ENCODE data around the gene PARD6G. TPM values are rescaled to one million over a fixed set of nuclear protein-coding genes. Genes with fewer than 3 reads are reported as not detected.
A peak's percentile ranks its signal among the peaks of the same experiment; 100 is the strongest.
"Not testable (repeated sequence)": the region's sequence is repeated elsewhere in the genome, so short reads cannot be mapped to it uniquely, and the experiment has no call there.

The PARD6G gene, protein sequence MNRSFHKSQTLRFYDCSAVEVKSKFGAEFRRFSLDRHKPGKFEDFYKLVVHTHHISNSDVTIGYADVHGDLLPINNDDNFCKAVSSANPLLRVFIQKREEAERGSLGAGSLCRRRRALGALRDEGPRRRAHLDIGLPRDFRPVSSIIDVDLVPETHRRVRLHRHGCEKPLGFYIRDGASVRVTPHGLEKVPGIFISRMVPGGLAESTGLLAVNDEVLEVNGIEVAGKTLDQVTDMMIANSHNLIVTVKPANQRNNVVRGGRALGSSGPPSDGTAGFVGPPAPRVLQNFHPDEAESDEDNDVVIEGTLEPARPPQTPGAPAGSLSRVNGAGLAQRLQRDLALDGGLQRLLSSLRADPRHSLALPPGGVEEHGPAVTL
- total RNA-seq: 10 to 100 TPM; 11.8 to 20.3 TPM
- 10 to 100 TPM; 17.6 to 18.9 TPM for polyA plus RNA-seq (ENCODE audit: insufficient read length in 2 of 2)
- long read RNA-seq, donor 1: 0 reads
- long read RNA-seq, donor 2, partial matches to known transcripts: 0 of 4 reads
- long read RNA-seq, donor 2, other reads (novel, unspliced or antisense): 0 of 4 reads
- long read RNA-seq, donor 3, partial matches to known transcripts: 0 of 1 reads
- long read RNA-seq, donor 3, other reads (novel, unspliced or antisense): 0 of 1 reads
- long read RNA-seq, donor 4, partial matches to known transcripts: 0 of 2 reads
- long read RNA-seq, donor 4, other reads (novel, unspliced or antisense): 0 of 2 reads

DNA sequence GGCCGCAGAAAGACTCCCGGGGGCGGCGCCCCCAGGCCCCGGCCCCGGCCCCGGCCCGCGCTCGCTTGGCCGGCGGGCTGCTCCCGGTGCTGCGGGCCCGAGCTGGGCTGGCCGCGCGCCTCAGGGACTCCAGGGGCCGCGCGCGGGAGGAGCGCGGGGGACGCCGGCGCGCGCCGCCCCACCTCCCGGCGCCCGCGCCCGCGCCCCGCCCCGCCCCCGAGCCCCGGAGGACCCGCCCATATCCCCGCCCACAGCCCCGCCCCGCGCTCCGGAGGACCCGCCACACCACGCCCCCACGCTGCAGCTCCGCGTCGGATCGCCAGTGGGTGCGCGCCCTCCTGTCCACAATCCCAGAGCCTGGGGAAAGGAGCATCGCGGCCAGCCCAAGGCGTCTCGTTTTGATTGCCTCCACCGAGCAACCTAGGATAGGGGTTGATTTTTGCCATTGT is at the start of gene PARD6G:
Gene PARD6G, minus strand, starts transcription at position 122 of the 449 bp plus-strand sequence. CDS start 166 bp downstream, outside the sequence.
- 0% methylated on average over 60 of the region's 60 CpGs for WGBS (ENCODE audit: insufficient coverage)
- H3K4me3 ChIP-seq (ENCODE audit: low read depth, low read length): peak within 1 kb of the TSS; percentile 72
- H3K27ac ChIP-seq (ENCODE audit: low read depth, low read length): peak within 1 kb of the TSS; percentile 65
- no peaks in the 10 kb centered on the region for H3K27me3 ChIP-seq (ENCODE audit: control insufficient read depth, insufficient read depth, low read length)
- no peaks in the 10 kb centered on the region for H3K9me3 ChIP-seq (ENCODE audit: control insufficient read depth, insufficient read depth, low read length)
- H3K36me3 ChIP-seq (ENCODE audit: control insufficient read depth, insufficient read depth, low read length): no peaks in the 10 kb centered on the region
- peaks cover 13% of the 10 kb centered on the region for H3K4me1 ChIP-seq (ENCODE audit: control insufficient read depth, insufficient read depth, low read length)
- peak in 5 of 6 donors; percentile 66 to 93 (median 74) for DNase-seq (ENCODE audit: low read depth in 4 of 6, low spot score in 6 of 6)

DNA sequence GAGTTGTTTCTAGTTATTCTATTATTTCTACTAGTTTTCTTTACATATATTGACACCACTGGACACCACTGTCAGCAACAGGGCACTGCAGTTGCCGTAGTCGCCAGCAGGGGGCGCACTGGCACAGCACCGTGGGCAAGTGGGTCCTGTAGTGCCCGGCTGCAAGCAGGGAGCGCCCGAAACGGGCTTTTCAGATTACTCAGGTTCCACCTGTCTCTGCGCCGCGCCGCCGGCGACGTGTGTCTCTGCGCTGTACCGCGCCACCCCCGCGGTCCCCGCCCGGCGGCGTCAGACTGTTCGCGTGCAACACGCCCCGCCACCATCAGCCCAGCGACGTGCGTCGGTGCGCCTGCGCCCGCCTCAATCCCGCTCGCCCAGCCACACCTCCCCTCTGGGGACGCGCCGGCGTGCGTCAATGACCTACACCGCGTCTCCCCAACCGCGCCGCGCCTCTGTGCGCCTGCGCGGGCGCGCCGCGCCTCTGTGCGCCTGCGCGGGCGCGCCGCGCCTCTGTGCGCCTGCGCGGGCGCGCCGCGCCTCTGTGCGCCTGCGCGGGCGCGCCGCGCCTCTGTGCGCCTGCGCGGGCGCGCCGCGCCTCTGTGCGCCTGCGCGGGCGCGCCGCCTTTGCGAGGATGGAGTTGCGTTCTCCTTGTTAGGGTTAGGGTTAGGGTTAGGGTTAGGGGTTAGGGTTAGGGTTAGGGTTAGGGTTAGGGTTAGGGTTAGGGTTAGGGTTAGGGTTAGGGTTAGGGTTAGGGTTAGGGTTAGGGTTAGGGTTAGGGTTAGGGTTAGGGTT is 15.1 kb upstream of the PARD6G start:
- not testable (repeated sequence) for H3K9me3 ChIP-seq (ENCODE audit: control insufficient read depth, insufficient read depth, low read length); H3K27me3 ChIP-seq (ENCODE audit: control insufficient read depth, insufficient read depth, low read length); H3K4me3 ChIP-seq (ENCODE audit: low read depth, low read length); H3K4me1 ChIP-seq (ENCODE audit: control insufficient read depth, insufficient read depth, low read length); H3K36me3 ChIP-seq (ENCODE audit: control insufficient read depth, insufficient read depth, low read length); H3K27ac ChIP-seq (ENCODE audit: low read depth, low read length); DNase-seq (ENCODE audit: low read depth in 4 of 6, low spot score in 6 of 6)
- 74% methylated on average over 54 of the region's 91 CpGs for WGBS (ENCODE audit: insufficient coverage)

DNA sequence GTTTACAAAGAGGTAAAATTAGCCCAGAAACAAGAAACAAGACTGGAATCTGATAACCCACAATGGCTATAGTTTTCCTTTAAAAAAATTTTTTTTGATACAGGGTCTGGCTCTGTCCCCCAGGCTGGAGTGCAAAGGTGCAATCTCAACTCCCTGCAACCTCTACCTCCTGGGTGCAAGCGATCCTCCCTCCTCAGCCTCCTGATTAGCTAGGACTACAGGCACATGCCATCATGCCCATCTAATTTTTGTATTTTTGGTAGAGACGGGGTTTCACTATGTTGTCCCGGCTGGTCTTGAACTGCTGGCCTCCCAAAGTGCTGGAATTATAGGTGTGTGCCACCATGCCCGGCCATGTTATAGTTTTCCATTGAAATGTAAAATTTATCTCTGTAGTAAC is 12.3 kb upstream of the PARD6G start:
- Histone ChIP-seq H3K4me1 (ENCODE audit: control insufficient read depth, insufficient read depth, low read length) (no peaks in the 10 kb centered on the region), H3K4me3 (ENCODE audit: low read depth, low read length) (no peak overlapping the region), H3K27ac (ENCODE audit: low read depth, low read length) (no peak overlapping the region), H3K9me3 (ENCODE audit: control insufficient read depth, insufficient read depth, low read length) (no peaks in the 10 kb centered on the region), H3K27me3 (ENCODE audit: control insufficient read depth, insufficient read depth, low read length) (no peaks in the 10 kb centered on the region), H3K36me3 (ENCODE audit: control insufficient read depth, insufficient read depth, low read length) (no peaks in the 10 kb centered on the region)
- WGBS (ENCODE audit: insufficient coverage): no CpG with 5 or more reads among the region's 4 CpGs
- no peak for DNase-seq (ENCODE audit: low read depth in 4 of 6, low spot score in 6 of 6)

DNA sequence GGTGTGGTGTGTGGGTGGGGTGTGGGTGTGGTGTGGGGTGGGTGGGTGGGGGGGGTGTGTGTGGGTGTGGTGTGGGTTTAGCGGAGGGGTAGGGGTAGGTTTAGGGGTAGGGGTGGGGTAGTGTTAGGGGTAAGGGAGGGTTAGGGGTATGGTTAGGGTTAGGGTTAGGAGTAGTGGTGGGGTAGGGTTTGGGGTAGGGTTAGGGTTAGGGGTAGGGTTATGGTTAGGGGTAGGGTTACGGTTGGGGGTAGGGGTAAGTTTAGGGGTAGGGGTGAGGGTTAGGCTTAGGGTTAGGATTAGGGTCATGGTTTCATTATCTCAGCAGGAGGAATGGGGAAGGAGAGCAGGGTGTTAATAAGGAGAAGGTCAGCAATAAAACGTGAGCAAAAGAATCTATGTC is 11.3 kb upstream of the PARD6G start:
- no peak overlapping the region for H3K27ac ChIP-seq (ENCODE audit: low read depth, low read length)
- no peaks in the 10 kb centered on the region for H3K4me1 ChIP-seq (ENCODE audit: control insufficient read depth, insufficient read depth, low read length)
- no peak overlapping the region for H3K4me3 ChIP-seq (ENCODE audit: low read depth, low read length)
- no peaks in the 10 kb centered on the region for H3K27me3 ChIP-seq (ENCODE audit: control insufficient read depth, insufficient read depth, low read length)
- DNase-seq (ENCODE audit: low read depth in 4 of 6, low spot score in 6 of 6): no peak
- H3K9me3 ChIP-seq (ENCODE audit: control insufficient read depth, insufficient read depth, low read length): no peaks in the 10 kb centered on the region
- no peaks in the 10 kb centered on the region for H3K36me3 ChIP-seq (ENCODE audit: control insufficient read depth, insufficient read depth, low read length)
- no CpG with 5 or more reads among the region's 3 CpGs for WGBS (ENCODE audit: insufficient coverage)

DNA sequence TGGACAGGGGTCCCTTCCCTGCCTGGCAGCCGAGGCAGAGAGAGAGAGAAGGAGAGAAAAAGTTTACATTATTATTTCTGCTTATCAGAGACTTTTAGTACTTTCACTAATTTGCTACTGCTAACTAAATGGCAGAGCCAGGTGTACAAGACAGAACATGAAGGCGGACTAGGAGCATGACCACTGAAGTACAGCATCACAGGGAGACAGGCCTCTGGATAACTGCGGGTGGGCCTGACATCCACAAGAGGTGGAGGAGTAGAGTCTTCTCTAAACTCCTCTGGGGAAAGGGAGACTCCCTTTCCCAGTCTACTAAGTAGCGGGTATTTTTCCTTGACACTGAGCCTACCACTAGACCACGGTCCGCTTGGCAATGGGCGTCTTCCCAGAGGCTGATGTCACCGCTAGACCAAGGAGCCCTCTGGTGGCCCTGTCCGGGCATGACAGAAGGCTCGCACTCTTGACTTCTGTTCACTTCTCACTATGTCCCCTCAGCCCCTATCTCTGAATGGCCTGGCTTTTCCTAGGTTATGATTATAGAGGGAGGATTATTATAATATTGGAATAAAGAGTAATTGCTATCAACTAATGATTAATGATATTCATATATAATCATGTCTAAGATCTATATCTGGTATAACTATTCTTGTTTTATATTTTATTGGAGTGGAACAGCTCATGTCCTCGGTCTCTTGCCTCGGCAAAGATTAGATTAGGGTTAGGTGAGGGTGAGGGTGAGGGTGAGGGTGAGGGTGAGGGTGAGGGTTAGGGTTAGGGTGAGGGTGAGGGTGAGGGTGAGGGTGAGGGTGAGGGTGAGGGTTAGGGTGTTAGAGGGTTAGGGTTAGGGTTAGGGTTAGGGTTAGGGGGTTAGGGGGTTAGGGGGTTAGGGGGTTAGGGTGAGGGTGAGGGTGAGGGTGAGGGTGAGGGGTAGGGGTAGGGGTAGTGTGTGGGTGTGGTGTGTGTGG is 10.5 kb upstream of the PARD6G start:
- DNase-seq (ENCODE audit: low read depth in 4 of 6, low spot score in 6 of 6): peak in 2 of 6 donors; percentile 67 to 75
- not testable (repeated sequence) for H3K9me3 ChIP-seq (ENCODE audit: control insufficient read depth, insufficient read depth, low read length); H3K36me3 ChIP-seq (ENCODE audit: control insufficient read depth, insufficient read depth, low read length); H3K27me3 ChIP-seq (ENCODE audit: control insufficient read depth, insufficient read depth, low read length); H3K27ac ChIP-seq (ENCODE audit: low read depth, low read length); H3K4me1 ChIP-seq (ENCODE audit: control insufficient read depth, insufficient read depth, low read length); H3K4me3 ChIP-seq (ENCODE audit: low read depth, low read length)
- WGBS (ENCODE audit: insufficient coverage): 28% methylated on average over 3 of the region's 12 CpGs

DNA sequence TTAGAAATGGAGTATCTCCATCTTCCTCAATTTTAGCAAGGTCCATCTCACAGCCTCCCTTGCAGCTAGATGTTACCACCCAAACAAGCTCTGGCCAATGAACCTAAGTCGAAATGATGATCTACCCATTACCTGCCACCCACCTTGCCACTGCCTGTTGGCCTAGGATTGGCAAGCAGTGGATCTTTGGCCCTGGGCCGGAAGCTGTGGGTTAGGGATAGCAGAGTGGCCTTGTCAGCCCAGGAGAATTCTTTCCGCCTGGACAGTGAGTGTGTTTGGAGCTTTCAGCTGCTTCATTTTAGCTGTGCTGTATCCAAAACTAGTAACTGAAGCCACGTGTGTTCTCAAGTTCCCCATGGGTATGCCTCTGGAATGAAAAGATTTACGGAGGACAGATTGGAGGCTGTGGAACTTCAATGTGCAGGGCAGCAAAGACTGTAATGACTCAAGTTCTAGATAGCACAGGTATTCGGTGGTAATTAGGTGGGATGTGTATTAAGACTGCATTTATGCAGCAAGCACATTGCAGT is 7.7 kb upstream of the PARD6G start:
- H3K27ac ChIP-seq (ENCODE audit: low read depth, low read length): no peak overlapping the region
- H3K36me3 ChIP-seq (ENCODE audit: control insufficient read depth, insufficient read depth, low read length): no peaks in the 10 kb centered on the region
- H3K4me1 ChIP-seq (ENCODE audit: control insufficient read depth, insufficient read depth, low read length): no peaks in the 10 kb centered on the region
- H3K27me3 ChIP-seq (ENCODE audit: control insufficient read depth, insufficient read depth, low read length): no peaks in the 10 kb centered on the region
- no peak overlapping the region for H3K4me3 ChIP-seq (ENCODE audit: low read depth, low read length)
- WGBS (ENCODE audit: insufficient coverage): 75% methylated on average over 5 of the region's 6 CpGs
- DNase-seq (ENCODE audit: low read depth in 4 of 6, low spot score in 6 of 6): no peak
- H3K9me3 ChIP-seq (ENCODE audit: control insufficient read depth, insufficient read depth, low read length): no peaks in the 10 kb centered on the region

DNA sequence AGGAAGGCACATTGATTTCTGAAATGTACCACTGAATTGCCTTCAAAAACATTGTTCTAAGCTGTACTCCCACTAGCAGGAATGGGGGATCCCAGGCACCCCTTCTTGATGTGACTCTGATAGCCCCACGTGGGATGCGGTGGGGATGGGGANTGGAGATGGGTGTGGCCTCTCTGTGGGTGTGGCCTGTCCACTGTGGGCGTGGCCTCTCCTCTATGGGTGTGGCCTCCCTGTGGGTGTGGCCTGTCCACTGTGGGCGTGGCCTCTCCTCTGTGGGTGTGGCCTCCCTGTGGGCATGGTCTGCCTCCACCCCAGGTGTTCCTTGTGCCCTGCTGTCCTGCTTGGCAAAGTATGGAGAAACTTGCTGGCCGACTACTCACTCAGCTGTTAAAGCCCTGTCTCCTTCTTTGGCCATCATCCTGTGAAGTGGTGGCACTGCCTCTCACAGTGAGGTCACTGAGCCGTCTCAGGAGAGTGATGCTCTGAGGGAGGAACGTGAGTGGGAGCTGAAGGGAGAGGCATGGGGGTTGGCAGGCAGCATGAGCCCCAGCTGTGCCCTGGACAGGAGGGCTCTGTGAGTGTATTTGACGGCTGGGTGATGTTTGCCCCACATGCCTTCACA is 6.7 kb upstream of the PARD6G start:
- no peaks in the 10 kb centered on the region for H3K27me3 ChIP-seq (ENCODE audit: control insufficient read depth, insufficient read depth, low read length)
- no peaks in the 10 kb centered on the region for H3K4me1 ChIP-seq (ENCODE audit: control insufficient read depth, insufficient read depth, low read length)
- no peak for DNase-seq (ENCODE audit: low read depth in 4 of 6, low spot score in 6 of 6)
- H3K36me3 ChIP-seq (ENCODE audit: control insufficient read depth, insufficient read depth, low read length): no peaks in the 10 kb centered on the region
- 80% methylated on average over 8 of the region's 8 CpGs for WGBS (ENCODE audit: insufficient coverage)
- H3K4me3 ChIP-seq (ENCODE audit: low read depth, low read length): no peak overlapping the region
- H3K27ac ChIP-seq (ENCODE audit: low read depth, low read length): no peak overlapping the region
- no peaks in the 10 kb centered on the region for H3K9me3 ChIP-seq (ENCODE audit: control insufficient read depth, insufficient read depth, low read length)

DNA sequence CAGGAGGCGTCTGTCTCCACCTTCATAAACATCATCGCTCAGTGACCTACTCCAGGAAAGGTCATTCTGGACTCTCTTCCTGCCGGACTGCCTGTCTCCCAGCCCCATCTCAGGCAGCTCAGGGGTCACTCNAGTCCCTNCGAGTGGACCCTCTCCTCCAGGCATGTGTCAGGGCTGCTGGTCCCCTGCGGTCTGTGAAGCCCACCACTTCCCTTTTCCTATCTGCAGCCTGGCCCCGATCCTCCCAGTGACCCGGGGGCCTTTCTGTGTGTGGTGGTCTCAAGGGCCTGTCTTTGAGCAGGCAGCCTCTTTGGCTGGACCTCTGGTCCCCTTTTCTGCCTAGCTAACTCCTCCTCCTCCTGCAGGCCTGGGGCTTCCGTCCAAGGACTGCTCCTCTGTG is 5.9 kb upstream of the PARD6G start:
- Histone ChIP-seq H3K27me3 (ENCODE audit: control insufficient read depth, insufficient read depth, low read length) (no peaks in the 10 kb centered on the region), H3K36me3 (ENCODE audit: control insufficient read depth, insufficient read depth, low read length) (no peaks in the 10 kb centered on the region), H3K27ac (ENCODE audit: low read depth, low read length) (no peak overlapping the region), H3K9me3 (ENCODE audit: control insufficient read depth, insufficient read depth, low read length) (no peaks in the 10 kb centered on the region), H3K4me1 (ENCODE audit: control insufficient read depth, insufficient read depth, low read length) (no peaks in the 10 kb centered on the region), H3K4me3 (ENCODE audit: low read depth, low read length) (no peak overlapping the region)
- DNase-seq (ENCODE audit: low read depth in 4 of 6, low spot score in 6 of 6): no peak
- 89% methylated on average over 3 of the region's 8 CpGs for WGBS (ENCODE audit: insufficient coverage)

All from spinal cord (tissue), 10 donors.